Parathyroid adenoma (tissue), 2 donors: ENCODE results near the gene ADO.
A peak's percentile ranks its signal among the peaks of the same experiment; 100 is the strongest.

Source experiments
- H2AFZ ChIP-seq: fragments of 300-600 bp; sonication (generic); one replicate; pipeline ENCODE4 v1.7.0; 2017; ENCODE audit warnings: antibody characterized with exemption, mild to moderate bottlenecking
- H3K27ac ChIP-seq: fragments of 300-600 bp; sonication (generic); one replicate; pipeline ENCODE4 v1.7.0; 2017
- H3K27me3 ChIP-seq: fragments of 300-600 bp; sonication (generic); one replicate; pipeline ENCODE4 v1.7.0; 2017; ENCODE audit warnings: low read length; ENCODE audit not compliant: control insufficient read depth, insufficient read depth
- H3K36me3 ChIP-seq: fragments of 300-600 bp; sonication (generic); one replicate; pipeline ENCODE4 v1.7.0; 2017; ENCODE audit warnings: low read length; ENCODE audit not compliant: control insufficient read depth, insufficient read depth
- H3K4me1 ChIP-seq: fragments of 300-600 bp; sonication (generic); one replicate; pipeline ENCODE4 v1.7.0; 2017; ENCODE audit warnings: control low read depth
- H3K4me2 ChIP-seq: fragments of 300-600 bp; sonication (generic); one replicate; pipeline ENCODE4 v1.7.0; 2017; ENCODE audit warnings: low read length
- H3K4me3 ChIP-seq: fragments of 300-600 bp; sonication (generic); one replicate; pipeline ENCODE4 v1.7.0; 2017; ENCODE audit warnings: low read depth, low read length
- H3K79me2 ChIP-seq: fragments of 300-600 bp; sonication (generic); one replicate; pipeline ENCODE4 v1.7.0; 2017; ENCODE audit warnings: control low read depth
- H3K9ac ChIP-seq: fragments of 300-600 bp; sonication (generic); one replicate; pipeline ENCODE4 v1.7.0; 2017; ENCODE audit warnings: mild to moderate bottlenecking
- H3K9me3 ChIP-seq: fragments of 300-600 bp; sonication (generic); one replicate; pipeline ENCODE4 v1.7.0; 2017; ENCODE audit warnings: low read length; ENCODE audit not compliant: control insufficient read depth
- CTCF ChIP-seq: fragments of 300-600 bp; sonication (generic); IDR thresholded peaks from one replicate; pipeline ENCODE4 v1.7.0; 2017; ENCODE audit warnings: antibody characterized with exemption, mild to moderate bottlenecking
- donor health status: primary hyperparathyroidism.

The ADO gene

GRCh38 chr10:62804356-62805230 is at the start of gene ADO:
ADO (plus strand) TSS chr10:62804720; CDS start chr10:62805060, 340 bp downstream.
- peak within 1 kb of the TSS; percentile 49 for H3K9ac ChIP-seq
- H3K79me2 ChIP-seq: peaks cover 5% of the 10 kb centered on the region
- peak within 1 kb of the TSS; percentile 96 for H3K4me2 ChIP-seq
- H3K9me3 ChIP-seq: no peaks in the 10 kb centered on the region
- H3K27me3 ChIP-seq: no peaks in the 10 kb centered on the region
- no peaks in the 10 kb centered on the region for H3K36me3 ChIP-seq
- peak within 1 kb of the TSS; percentile 100 for H2AFZ ChIP-seq
- no peak for TF ChIP-seq CTCF
- peak within 1 kb of the TSS; percentile 84 for H3K4me3 ChIP-seq
- no peaks in the 10 kb centered on the region for H3K4me1 ChIP-seq
- peak within 1 kb of the TSS; percentile 92 for H3K27ac ChIP-seq

DNA sequence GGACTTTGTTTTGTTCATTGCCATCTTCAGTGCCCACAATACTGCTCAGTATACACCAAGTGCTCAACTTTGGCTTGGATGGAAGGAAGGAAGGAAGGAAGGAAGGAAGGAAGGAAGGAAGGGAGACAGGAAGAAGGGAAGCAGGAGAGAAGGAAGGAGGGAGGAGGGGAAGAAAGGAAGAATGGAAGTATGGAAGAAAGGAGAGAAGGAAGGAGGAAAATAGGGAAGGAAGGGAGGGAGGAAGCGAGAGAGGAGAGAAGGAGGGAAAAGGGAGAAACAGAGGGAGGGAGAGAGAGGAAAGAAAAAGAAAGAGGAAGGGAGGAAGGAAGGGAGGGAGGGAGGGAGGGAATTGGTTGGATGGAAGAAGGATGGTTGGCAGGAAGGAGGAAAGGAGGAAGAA is 49.6 kb upstream of the ADO start:
- H3K27me3 ChIP-seq: no peaks in the 10 kb centered on the region
- H3K36me3 ChIP-seq: no peaks in the 10 kb centered on the region
- TF ChIP-seq CTCF: no peak
- H3K27ac ChIP-seq: no peak overlapping the region
- no peaks in the 10 kb centered on the region for H3K79me2 ChIP-seq
- no peak overlapping the region for H3K4me2 ChIP-seq
- H3K4me1 ChIP-seq: no peaks in the 10 kb centered on the region
- no peak overlapping the region for H2AFZ ChIP-seq
- H3K4me3 ChIP-seq: no peak overlapping the region
- H3K9me3 ChIP-seq: no peaks in the 10 kb centered on the region
- no peak overlapping the region for H3K9ac ChIP-seq

GRCh38 chr10:62755662-62756653 is 48.6 kb upstream of the ADO start:
- H3K4me1 ChIP-seq: no peaks in the 10 kb centered on the region
- no peak overlapping the region for H3K4me2 ChIP-seq
- H2AFZ ChIP-seq: no peak overlapping the region
- no peaks in the 10 kb centered on the region for H3K27me3 ChIP-seq
- H3K27ac ChIP-seq: no peak overlapping the region
- H3K79me2 ChIP-seq: no peaks in the 10 kb centered on the region
- H3K9me3 ChIP-seq: no peaks in the 10 kb centered on the region
- no peak for TF ChIP-seq CTCF
- no peak overlapping the region for H3K4me3 ChIP-seq
- no peaks in the 10 kb centered on the region for H3K36me3 ChIP-seq
- no peak overlapping the region for H3K9ac ChIP-seq

- Histone ChIP-seq H2AFZ (no peak overlapping the region), H3K4me3 (no peak overlapping the region), H3K9me3 (no peaks in the 10 kb centered on the region), H3K4me2 (no peak overlapping the region), H3K27ac (no peak overlapping the region), H3K4me1 (no peaks in the 10 kb centered on the region), H3K9ac (no peak overlapping the region), H3K27me3 (no peaks in the 10 kb centered on the region), H3K36me3 (no peaks in the 10 kb centered on the region), H3K79me2 (no peaks in the 10 kb centered on the region)
- TF ChIP-seq CTCF: no peak
Measured at GRCh38 chr10:62759599-62760175, 44.8 kb upstream of the ADO start.
